ENCODE data around the gene FGF23.

FGF23 gene

DNA sequence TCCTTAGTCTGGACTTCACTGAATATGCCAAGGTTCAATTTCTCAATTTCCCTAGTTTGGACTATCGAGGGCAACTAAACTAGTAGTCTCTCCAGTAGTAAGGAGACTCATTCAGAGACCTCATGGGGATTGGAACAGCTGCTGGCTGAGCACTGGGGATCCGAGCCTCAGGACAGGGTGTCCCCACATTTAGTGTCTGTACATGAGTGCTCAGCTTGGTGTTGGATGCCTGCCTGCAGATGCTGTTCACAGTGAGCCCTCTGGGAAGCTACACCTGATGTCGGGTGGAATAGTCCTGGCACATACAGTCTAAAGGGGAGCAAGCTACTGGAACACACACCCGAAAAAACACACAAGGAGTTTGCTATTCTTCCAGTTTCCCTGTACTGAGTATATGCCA is 820 bp upstream of the FGF23 start:
- no peak for DNase-seq

DNA sequence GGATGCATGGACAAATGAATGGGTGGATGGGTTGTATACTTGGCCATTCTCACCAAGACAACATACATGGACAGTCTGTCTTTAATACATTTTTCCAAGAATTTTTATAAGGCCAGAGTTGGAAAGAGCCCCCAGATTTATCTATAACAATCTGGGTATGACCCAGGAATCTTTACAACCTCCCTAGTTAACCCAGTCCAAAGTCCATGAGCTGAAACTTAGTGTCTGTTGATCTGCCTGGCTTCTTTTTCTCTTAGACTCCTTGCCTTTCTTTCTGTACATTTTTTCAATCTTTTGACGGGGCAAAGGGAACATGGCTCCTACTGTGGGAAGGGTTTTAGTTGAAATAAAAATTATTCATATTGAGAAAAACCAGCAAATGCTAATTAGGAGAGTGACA is 740 bp downstream of the FGF23 start:
- DNase-seq, result no peak

DNA sequence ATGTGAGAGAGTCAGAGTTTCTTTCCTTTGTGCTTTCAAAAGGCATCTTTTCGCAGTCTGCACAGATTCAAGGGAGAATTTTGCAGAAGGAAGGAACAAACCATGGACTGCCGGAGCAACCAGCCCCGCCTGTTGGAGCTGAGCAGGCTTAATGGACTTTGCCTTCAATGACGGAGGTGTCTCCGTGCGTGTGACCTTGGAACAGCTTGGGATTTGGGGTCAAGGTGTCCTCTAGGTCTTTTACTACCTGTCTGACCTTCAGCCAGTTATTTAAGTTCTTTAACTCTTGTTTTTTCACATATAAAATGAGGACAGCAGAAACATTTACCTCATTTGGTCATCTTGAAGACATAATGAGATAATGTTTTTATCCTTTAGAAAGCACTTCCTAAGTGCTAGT is 4.1 kb downstream of the FGF23 start:
- no peak for DNase-seq

DNA sequence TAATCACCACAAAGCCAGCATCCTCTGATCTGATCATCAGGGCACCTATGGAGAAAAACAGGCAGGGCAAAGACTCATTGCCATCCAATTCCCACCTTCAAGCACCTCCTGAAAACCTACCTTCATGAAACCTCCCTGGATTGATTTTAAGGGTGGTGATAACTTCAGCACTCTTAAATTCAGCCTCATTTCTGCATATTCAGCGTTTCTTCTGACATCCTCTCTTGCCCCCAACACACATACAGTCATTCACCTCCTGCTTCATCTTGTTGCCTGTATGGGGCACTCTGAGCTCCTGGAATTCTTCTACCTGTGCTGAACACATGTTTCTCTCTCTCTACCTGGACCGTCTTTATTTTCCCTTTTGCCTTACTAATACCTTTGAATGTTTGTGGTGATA is 6.9 kb downstream of the FGF23 start:
- no peak for DNase-seq

DNA sequence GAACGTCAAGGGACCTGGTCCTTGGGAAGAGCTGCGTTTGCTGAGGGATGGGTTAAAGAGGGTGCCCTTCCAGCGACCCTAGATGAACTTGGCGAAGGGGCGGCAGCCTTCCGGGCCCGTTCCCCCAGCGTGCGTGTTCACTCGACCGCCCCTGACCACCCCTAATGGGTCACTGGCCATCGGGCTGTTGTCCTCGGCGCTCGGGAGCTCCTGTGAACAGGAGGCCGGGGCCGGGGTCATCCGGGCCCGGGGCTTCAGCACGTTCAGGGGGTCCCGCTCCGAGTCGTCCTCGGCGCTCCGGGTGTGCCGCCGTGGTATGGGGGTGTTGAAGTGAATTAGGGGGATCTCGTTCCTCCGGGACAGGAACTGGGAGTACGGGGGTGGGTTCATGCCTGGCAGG is 9.2 kb downstream of the FGF23 start:
- no peak for DNase-seq

DNA sequence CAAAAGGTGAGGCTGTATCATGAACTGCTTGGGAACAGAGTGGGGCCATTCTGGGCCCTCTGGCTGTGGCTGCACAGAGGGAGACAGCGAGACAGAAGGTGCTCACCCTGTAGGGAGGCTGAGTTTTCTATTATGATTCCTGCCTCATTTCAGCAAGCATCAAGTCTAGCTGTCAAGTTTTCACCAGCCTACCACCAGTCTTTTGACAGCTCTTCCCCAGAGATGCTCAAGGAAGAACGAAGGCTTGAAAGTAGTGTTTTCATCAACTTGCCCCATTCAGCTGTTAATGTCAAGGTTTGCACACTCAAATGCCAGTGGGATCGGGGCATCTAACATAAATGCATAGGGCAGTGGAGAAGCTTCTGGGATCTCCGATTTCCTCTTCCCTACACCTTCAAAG is 10.0 kb downstream of the FGF23 start:
- no peak for DNase-seq

DNA sequence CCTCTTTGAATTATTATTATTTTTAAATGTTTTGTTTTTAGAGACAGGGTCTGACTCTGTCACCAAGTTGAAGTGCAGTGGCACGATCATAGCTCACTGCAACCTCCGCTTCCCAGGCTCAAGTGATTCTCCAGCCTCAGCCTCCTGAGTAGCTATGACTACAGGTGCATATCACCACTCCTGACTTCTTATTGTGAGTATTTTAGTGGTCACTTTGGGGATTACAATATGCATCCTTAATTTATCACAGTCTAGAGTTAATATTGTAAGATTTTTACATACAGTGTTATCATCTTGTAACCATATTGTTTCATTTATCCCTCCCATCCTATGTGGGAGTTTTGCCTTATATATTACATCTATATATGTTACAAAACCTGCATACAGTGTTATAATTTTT is 13.4 kb downstream of the FGF23 start:
- DNase-seq, result no peak

DNA sequence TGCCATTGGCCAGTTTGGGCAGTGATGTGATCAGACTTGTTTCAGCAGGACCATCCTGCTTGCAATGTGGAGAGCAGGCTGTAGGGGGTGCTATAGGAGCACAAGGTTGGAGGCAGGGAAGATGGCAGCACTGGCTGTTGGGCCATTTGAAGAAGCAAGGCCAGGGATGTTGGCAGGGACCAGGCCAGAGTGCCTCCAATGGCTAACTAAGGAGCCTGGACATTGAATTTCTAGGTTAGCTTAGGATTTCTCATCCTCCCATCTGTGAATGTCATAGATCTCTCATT is 23.5 kb downstream of the FGF23 start:
- peak; percentile 23 for DNase-seq

DNA sequence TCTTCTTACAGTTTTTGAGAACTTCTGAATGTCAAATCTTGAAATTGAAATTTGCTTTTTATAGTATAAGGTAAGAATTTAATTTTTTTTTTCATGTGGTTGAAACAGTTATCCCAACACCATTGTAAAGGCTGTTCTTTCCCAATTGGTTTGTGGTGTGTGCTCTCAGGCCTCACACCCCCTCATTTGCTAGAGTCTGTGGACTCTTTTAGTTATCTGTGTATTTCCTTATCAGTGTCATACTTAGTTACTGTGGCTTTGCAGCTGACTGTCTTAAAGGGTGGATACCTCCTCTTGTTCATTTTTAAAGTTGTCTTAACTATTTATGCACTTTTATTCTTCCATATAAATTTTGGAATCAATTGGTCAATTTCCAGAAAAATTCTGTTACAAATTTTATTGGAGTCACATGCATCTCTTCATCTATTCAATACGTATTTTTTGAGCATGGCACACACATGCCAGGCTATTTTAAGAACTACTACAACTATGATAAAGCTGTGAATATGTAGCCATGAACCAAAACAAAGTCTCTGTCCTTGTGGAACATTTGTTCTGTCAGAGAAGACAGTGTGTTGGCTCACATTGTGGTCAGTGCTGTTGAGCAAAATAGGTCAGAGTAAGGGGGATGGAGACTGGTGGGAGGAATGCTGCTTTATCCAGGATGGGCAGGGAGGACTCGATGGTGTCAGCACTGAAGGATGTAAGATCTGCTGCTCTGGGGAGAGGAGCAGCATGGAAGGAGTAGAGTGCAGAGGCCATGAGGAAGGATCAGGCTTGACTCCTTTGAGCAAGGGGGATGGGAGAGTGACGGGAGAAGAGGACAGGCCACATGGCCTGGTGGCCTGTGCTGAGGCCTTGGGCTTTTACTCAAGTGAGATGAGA is 24.1 kb downstream of the FGF23 start:
- no peak for DNase-seq

DNA sequence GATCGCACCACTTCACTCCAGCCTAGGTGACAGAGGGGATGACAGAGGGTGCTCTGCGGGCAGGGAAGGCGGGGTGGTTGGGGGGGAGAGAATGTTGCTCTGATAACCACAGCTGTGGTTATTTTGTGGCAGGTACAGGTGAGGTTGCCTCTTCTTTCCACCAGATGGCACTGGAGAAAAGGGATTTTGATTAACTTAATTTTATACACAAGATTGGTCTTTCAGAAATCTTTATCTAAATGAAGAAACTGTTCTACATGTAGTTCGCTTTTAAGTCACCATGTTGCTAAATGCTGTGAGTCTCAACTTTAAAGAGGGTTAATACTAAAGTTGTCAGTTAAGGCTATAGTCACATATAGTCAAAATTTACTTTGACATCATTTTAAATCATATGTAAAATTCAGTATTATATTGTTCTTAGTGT is 25.7 kb downstream of the FGF23 start:
- DNase-seq, result no peak

DNA sequence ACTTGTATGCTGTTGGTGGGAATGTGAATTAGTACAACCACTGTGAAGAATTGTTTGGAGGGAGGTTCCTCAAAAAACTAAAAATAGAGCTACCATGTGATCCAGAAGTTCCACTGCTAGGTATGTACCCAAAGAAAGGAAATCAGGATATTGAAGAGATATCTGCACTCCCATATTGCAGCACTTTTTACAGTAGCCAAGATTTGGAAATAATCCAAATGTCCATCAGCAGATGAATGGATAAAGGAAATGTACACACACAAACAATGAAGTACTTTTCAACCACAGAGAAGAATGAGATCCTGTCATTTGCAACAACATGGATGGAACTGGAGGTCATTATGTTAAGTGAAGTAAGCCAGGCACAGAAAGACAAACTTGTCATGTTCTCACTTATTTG is 32.6 kb downstream of the FGF23 start:
- DNase-seq, result no peak

DNA sequence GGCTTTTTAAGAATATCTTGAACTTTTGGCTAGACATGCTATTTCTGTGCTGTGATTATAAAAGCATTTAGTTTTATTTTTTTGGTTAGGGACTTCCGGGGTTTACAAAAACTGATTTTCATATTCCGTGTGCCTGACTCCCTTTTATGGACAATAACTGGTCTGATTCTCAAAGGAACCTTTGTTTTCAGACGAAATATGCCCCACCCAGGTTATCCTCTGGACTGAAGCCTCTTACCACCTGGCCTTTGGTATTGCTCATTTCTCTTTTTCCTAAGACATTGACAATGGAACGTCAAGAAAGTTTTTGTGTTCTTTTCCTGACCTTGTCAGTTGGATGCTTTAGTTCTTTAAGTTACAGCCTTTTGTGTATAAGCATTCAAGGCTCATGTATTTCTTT is 47.7 kb downstream of the FGF23 start:
- no peak for DNase-seq

DNA sequence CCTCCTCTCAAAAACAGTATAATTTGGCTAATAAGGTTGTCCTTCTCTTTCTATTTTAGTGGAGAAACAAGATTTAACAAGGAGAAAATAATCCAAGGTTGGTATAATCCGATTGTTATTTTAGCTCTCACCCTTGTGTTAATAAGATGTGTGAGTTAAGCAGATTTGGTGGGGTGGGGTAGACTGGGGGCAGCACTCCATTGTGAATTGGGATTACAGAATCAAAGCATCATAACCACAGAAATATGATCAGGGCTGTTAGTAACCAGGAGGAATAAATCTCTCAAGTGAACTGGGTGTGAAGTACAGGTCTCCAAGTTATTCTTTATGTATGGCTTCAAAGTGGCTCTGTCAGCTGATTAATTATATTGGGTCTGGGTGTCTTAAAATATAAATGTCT is 48.3 kb downstream of the FGF23 start:
- DNase-seq, result no peak

DNA sequence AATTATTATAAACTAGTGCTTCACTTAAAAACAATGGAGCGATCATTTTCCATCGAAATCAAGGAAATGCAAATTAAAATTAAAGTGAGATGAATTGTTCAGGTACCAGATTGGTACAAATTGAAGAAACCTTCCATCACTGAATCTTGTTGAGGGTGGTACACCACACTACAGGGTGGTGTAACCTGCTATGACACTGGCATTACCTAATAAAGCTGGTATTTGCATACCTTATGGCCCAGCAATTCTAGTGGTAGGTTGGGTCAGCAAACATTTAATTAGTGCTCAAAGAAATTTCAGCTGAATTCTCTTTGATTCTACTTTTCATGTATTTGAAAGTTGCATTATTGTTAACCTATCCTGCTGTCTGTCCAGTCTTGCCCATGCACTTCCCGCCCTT is 49.3 kb downstream of the FGF23 start:
- DNase-seq, result no peak

DNA sequence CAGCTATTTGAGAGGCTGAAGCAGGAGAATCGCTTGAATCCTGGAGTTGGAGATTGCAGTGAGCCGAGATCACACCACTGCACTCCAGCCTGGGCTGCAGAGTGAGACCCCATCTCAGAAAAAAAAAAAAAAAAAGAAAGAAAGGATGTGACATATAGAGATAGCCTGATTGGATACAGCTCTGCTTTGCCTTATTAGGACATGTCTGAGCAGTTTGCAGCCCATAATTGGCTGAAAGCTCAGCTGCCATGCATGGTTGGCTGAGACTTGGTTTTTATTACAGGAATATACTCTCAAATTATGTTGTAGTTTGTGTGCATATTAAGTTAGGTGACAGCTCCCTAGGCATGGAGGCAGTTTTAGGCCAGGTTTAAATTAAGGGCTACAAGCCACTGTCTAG is 52.2 kb downstream of the FGF23 start:
- no peak for DNase-seq

DNA sequence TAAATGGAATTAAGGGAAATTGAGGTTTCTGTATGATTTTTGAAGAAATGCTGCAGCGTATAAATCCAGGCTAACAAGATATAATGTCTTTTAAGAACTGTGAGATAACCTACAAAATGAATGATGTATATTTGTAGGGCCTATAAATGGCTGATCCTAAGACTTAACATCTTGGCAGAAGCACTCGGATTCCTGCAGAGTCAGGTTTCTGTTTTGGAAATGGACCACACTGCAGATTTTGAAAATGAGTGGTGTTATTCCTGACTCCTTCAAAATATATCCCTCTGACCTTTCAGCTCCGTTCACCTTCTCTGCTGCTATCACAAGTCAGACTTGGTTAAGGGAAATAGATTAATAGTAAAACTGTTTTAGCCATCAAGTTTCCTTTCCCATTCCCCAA is 53.5 kb downstream of the FGF23 start:
- no peak for DNase-seq

DNA sequence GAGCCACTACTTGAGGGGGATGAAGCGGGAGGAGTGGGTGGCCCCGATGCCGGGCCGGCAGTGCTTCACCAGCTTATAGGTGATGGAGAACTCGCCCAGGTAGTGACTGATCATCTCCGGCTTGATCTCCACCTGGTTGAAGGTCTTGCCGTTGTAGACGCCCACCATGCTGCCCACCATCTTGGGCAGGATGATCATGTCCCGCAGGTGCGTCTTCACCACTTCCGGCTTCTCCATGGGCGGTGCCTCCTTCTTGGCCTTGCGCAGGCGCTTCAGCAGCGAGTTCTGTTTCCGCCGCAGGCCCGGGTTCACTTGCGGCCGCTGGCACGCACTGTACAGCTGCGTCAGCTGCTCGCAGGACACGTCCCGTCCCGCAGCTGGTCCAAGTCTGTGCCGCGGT is 55.1 kb downstream of the FGF23 start:
- no peak for DNase-seq

DNA sequence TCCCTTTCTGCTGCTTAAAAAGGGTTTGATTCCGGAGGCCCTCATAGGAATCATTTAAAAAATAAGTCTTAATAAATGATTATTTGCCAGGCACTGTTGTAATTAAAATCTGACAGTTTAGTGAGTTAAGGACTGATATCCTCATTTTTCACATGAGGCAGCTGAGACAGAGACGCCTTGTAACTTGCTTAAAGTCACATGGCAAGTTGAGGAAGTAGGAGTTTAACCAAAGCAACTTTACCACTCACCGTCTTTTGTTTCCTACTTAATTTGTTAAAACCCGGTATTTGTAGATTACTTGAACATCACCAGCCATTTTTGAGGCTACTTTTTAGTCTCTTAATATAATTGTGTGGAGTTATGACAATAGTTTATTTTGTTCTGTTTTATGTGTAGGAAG is 56.1 kb downstream of the FGF23 start:
- DNase-seq, result peak; percentile 61

DNA sequence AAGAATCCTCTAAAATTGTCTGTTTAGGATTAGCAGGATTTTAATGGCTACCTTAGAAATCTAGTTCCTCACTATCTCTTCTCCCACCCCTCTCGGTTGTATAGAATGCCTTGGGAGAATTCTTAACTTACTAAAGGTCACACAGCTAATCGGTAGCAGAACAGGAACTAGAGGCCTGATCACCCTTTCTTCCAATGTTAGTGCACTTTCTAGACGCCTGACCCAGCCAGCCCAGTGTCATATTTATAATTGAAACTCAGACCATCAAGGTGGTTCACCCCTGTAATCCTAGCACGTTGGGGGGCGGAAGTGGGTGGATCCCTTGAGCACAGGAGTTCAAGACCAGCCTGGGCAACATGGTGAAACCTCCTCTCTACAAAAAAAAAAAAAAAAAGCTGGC is 56.8 kb downstream of the FGF23 start:
- peak; percentile 51 for DNase-seq

DNA sequence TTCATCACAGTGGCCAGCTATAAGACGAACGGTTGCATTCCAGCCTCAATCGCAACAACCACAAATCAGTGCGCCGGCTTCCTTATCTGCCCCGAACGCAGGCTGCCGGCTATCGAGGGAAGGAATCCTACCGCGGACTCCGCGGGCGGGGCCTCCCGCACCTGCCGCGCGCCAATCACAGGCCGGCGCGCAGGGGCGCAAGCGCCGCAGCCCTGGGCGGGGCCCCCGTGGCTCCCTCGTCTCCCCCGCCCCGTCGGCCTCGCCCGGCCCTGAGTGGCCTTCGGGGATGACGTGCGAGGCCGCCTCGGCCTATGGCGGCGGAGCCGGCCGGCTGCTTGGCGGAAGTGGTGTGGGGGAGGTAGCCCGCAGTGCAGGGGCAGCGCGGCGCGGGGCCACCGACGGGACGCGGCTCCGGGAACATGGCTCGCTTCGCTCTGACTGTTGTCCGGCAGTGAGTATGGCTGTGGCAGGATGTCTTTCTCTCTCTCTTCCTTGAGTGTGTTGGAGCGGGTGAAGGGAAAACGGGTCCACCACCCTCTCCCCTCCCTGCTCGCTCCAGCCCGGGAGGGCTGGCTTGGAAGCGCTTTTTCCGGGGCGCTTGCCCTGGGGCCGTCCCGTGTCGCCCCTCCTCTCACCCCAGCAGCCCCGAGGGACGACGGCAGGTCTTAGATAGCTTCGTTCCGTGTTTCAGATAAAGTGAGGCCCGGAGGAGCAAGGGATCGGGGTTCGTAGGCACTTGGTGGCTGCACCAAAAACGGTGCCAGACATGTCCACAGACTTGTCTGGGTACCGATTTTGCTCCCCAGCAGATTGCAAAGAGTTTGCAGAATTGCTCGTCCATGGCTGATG is 58.4 kb downstream of the FGF23 start, which contains the start of gene TIGAR:
TSS of gene TIGAR (plus strand) at position 361 of the 849 bp plus-strand sequence. CDS start at position 420, 59 bp downstream.
- DNase-seq, result peak; percentile 99

DNA sequence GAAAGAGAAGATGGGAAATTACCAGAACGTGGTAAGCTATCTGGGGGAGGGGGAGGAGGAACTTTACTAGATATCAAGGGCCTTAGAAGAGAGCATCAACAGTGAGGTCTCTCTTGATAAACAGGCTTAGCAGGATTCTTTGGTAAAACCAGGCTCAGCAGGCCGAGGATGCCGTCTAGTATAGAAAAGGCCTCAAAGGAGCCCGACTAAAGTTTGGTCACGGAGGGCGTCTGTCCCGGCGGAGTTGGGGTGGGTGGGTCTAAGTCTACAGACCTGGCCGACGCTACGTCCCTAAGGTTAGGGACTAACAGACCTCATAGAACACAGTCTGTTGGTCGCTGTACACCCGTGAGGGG is 59.0 kb downstream of the FGF23 start:
- no peak for DNase-seq

All from suppressor macrophage treated with lipopolysaccharide for 4 hours (primary cell).